Astrocyte (in vitro differentiated cells and primary cell): Measurements from ENCODE around the gene PTPN1.

ENCODE experiments used
- CTCF ChIP-seq: IDR thresholded peaks from 2 replicates; pipeline ENCODE4 v1.5.1; 2011; ENCODE audit warnings: low read depth, mild to moderate bottlenecking, inconsistent platforms, low read length, moderate library complexity; ENCODE audit not compliant: insufficient read depth
- EZH2 ChIP-seq: IDR thresholded peaks from 2 replicates; pipeline ENCODE4 v1.6.1; 2012; ENCODE audit warnings: mild to moderate bottlenecking, low read length, inconsistent platforms; ENCODE audit not compliant: insufficient read depth

- TF ChIP-seq CTCF (no peak), EZH2 (no peak)
Observed at GRCh38 chr20:50579511-50579910, 69.3 kb downstream of the PTPN1 start.
